MM.1S (cell line): Measurements from ENCODE around the gene SRSF7.
"Not testable (repeated sequence)": the region's sequence is repeated elsewhere in the genome, so short reads cannot be mapped to it uniquely, and the experiment has no call there.

Source experiments
- CTCF ChIP-seq: fragments of 300-600 bp; sonication (generic); IDR thresholded peaks from 2 replicates; pipeline ENCODE4 v1.5.1; 2016; ENCODE audit warnings: antibody characterized with exemption, low read length, mixed read lengths
- EZH2 ChIP-seq: fragments of 300-600 bp; sonication (generic); optimal IDR thresholded peaks from 2 replicates; pipeline ENCODE3; 2017; ENCODE audit warnings: low read depth, mild to moderate bottlenecking, antibody characterized with exemption, low read length, mixed read lengths

DNA sequence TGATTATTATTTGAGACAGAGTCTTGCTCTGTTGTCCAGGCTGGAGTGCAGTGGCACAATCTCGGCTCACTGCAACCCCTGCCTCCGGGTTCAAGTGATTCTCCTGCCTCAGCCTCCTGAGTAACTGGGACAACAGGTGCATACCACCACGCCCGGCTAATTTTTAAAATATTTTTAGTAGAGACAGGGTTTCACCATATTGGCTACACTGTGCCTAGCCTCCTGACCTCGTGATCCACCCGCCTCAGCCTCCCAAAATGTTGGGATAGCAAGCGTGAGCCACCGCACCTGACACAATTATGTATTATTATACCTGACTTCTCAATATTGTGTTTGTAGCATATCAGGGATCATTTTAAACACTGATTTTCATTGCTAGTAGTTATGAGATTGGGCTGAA, 41.2 kb upstream of the SRSF7 start:
- TF ChIP-seq CTCF, EZH2: not testable (repeated sequence)
